GM12801 (cell line): Measurements from ENCODE around the gene ITGA8.

Experiments used
- CTCF ChIP-seq: IDR thresholded peaks from one replicate; pipeline ENCODE4 v1.5.1; 2011; ENCODE audit warnings: control low read depth; ENCODE audit not compliant: insufficient read length; ENCODE audit errors: extremely low read depth

The ITGA8 gene

GRCh38 chr10:15539262-15539661, 180.5 kb downstream of the ITGA8 start:
- TF ChIP-seq CTCF, result no peak

DNA sequence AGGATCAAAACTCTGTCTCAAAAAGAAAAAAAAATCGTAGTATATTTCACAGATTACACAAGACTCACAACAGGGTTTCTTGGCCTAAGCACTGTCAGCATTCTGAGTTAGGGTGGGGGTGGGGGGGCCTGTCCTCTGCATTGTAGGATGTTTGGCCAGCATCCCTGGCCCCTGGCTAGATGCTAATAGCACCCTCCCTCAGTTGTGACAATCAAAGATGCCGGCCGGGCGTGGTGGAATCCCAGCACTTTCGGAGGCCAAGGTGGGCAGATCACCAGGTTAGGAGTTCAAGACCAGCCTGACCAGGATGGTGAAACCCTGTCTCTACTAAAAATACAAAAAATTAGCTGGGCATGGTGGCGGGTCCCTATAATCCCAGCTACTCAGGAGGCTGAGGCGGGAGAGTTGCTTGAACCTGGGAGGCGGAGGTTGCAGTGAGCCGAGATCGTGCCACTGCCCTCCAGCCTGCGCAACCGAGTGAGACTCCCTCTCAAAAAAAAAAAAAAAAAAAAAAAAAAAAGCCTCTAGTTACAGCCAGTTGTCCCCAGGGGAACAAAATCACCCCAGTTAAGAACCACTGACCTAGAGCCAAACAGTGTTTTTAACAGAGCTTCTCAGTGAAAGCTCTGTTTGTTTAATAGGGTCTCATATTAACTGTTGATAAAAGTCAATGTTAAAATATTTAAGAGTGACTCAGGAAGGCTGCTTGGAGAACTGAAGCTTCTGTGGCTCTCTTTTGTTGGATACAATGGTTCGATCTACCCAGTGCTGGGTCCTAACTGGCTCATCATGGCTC, 187.6 kb downstream of the ITGA8 start:
- TF ChIP-seq CTCF, result no peak

- TF ChIP-seq CTCF, result no peak
Observed at GRCh38 chr10:15528859-15529239, 190.9 kb downstream of the ITGA8 start.

- no peak for TF ChIP-seq CTCF
Observed at GRCh38 chr10:15526754-15527153, 193.0 kb downstream of the ITGA8 start.

- no peak for TF ChIP-seq CTCF
Observed at GRCh38 chr10:15521328-15521903, 198.3 kb downstream of the ITGA8 start.

DNA sequence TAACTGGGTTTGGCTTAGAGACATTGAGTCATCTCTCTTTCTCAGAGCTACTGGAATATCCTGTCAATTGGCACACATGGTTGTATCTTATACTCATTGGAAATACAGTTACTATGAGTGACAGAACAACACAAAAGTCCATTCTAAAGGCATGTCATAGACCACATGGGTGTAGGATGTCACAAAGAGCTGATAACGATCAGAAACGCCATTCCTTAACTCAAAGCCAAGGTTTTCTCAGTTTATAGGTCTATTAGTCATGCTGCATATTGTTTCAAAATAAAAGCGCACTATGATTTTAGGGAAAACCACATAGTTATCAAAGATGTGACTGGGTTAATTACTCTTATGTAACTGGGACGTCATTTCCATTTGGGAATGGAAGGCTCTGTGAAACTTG, 201.5 kb downstream of the ITGA8 start:
- no peak for TF ChIP-seq CTCF

DNA sequence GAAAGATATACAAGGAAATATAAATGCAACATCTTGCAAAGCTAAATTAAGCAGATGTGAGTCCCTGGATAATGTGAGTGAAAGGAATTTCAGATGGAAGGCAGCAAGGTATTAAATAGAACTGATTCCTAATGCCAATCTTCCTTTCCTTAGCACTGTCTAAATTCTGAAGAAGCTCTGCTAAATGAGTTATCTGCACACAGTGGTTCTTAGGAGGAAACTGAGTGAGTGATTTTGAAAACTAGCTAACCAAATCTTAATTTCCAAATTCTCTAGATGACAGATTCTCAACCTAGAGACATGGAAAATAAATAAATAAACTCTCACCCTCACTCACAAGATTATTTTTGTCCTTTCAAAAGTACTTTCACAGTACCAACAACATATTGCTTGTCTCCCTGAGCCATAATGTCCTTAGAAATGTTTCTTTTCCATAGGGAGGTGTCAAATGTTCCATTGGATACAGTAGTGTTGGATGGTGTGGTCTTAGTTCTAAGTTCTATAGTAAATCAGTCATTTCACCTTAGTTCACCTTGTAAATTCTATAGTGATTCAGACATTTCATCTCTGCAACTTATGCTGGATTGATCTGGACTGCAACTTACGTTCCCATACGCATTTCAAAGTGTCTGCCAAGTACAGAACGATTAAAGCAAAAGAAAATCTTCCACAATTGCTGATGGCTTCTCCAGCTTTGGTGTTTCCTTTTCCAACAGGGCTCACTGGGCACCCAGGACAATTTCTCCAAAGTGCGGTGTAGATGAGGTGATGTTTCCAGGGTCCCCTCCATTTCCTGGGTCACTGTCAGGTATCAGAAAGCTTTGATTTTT, 203.3 kb downstream of the ITGA8 start:
- no peak for TF ChIP-seq CTCF
